ENCODE measurements around the gene TMA16.

GRCh38 chr4:163515198-163515597, 20.7 kb downstream of the TMA16 start:
- no peak for TF ChIP-seq YY1 (IDR thresholded peaks at IDR 0.05; ENCODE audit: insufficient read depth, insufficient read length)
- no peak for TF ChIP-seq ZNF274 (IDR thresholded peaks at IDR 0.05; ENCODE audit: low read depth, low read length)
- TF ChIP-seq SUZ12 (IDR thresholded peaks at IDR 0.05; ENCODE audit: extremely low read depth, insufficient read depth, insufficient read length), result no peak
